ENCODE measurements around the gene TWIST2. TPM values are rescaled to one million over a fixed set of nuclear protein-coding genes. Genes with fewer than 3 reads are reported as not detected.

TWIST2 gene
- total RNA-seq, 1 donor from 2014 or later, result 8.4 TPM

DNA sequence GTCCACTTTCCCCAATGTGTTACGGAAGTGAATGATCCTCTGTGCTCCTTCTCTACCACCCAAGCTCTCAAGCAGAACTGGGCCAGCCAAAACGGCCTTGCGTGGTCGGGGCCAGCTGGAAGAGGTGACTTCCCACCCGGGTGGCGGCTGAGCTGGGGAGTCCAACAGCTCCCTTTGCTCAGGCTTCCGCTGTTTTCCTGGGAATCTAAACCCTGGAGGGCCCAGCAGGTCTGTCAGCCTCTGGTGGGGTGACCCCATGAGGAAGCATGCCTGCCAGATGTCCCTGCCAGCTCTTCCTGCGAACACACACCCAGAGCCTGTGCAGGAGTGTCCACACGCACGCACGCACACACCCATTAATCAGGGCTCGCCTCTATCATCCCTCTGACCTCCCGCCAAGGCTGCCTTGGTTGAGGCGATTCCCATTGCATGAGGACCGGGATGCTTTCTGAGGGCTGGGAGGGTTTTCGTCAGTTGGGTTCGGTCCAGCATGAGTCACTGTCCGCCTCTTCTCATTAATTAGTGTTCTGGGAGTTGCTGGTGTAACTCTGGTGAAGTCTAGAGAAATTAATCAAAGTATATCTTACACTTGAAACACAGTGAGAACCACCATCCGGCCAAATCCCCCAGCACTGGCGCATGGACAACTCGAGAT is 90.6 kb downstream of the TWIST2 start:
- Histone ChIP-seq H3K4me1 (no peaks in the 10 kb centered on the region), H3K4me3 (no peak overlapping the region), H3K36me3 (no peaks in the 10 kb centered on the region), H3K27me3 (ENCODE audit: low read depth) (no peaks in the 10 kb centered on the region), H3K9me3 (peaks cover 7% of the 10 kb centered on the region), H3K27ac (no peak overlapping the region)
- ATAC-seq (peak; percentile 66 to 74), DNase-seq (no peak)
- intact Hi-C loops (cut with DNase I), result no loop called here
- TF ChIP-seq, protein P1, sequence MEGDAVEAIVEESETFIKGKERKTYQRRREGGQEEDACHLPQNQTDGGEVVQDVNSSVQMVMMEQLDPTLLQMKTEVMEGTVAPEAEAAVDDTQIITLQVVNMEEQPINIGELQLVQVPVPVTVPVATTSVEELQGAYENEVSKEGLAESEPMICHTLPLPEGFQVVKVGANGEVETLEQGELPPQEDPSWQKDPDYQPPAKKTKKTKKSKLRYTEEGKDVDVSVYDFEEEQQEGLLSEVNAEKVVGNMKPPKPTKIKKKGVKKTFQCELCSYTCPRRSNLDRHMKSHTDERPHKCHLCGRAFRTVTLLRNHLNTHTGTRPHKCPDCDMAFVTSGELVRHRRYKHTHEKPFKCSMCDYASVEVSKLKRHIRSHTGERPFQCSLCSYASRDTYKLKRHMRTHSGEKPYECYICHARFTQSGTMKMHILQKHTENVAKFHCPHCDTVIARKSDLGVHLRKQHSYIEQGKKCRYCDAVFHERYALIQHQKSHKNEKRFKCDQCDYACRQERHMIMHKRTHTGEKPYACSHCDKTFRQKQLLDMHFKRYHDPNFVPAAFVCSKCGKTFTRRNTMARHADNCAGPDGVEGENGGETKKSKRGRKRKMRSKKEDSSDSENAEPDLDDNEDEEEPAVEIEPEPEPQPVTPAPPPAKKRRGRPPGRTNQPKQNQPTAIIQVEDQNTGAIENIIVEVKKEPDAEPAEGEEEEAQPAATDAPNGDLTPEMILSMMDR (IDR thresholded peaks at IDR 0.05), result no peak

DNA sequence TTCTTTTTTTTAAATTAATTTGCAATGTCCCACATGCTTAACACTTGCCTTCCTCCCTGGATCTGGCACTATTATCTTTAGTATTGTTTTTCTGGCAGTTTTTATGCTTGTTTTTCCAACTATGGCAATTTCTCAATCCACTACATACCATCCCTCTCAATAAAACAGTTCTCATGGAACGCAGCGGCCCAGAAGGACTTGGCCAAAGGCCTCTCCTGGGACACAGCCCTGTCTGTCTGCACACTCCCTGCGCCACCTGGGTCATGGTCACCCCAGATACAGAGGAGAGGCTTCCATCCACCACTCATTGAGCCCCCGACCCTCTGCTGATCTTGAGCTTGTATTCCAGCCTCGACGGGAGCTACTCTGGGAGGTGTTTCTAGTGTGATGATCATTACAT is 91.2 kb downstream of the TWIST2 start:
- TF ChIP-seq, protein P1 (IDR thresholded peaks at IDR 0.05), result no peak
- H3K27me3 ChIP-seq (ENCODE audit: low read depth), result no peaks in the 10 kb centered on the region
- H3K36me3 ChIP-seq, result no peaks in the 10 kb centered on the region
- intact Hi-C loops (cut with DNase I), result no loop called here
- no peak overlapping the region for H3K27ac ChIP-seq
- H3K4me3 ChIP-seq, result no peak overlapping the region
- no peaks in the 10 kb centered on the region for H3K4me1 ChIP-seq
- peak in 1 of 2 donors; percentile 6 for ATAC-seq
- no peak for DNase-seq
- peaks cover 2% of the 10 kb centered on the region for H3K9me3 ChIP-seq

DNA sequence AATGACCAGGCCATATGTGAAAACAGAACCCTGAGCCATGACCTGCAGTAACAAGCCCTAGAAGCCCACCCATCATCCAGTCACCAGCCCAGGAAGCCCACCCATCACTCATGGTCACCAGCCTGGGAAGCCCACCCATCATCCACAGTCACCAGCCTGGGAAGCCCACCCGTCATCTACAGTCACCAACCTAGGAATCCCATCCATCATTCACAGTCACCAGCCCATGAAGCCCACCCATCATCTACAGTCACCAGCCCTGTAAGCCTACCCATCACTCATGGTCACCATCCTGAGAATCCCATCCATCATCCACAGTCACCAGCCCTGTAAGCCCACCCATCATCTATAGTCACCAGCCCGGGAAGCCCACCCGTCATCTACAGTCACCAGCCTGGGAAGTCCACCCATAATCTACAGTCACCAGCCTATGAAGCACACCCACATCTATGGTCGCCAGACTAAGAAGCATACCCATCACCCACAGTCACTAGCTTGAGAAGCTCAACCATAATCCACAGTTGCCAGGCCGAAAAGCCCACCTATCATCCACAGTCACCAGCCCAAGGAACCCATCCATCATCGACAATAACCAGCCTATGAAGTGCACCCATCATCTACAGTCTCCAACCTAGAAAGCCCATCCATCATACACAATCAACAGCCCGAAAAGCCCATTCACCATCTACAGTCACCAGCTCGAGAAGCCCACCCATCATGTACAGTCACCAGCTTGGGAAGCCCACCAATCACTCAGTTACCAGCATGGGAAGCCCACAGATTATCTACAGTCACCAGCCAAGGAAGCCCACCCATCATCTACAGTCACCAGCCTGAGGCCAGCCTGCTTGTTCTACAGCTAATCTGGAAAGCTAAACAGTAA is 91.9 kb downstream of the TWIST2 start:
- H3K9me3 ChIP-seq, result no peaks in the 10 kb centered on the region
- no peak overlapping the region for H3K4me3 ChIP-seq
- intact Hi-C loops (cut with DNase I), result no loop called here
- DNase-seq (no peak), ATAC-seq (no peak)
- TF ChIP-seq, protein P1 (IDR thresholded peaks at IDR 0.05), result no peak
- H3K4me1 ChIP-seq, result no peaks in the 10 kb centered on the region
- no peaks in the 10 kb centered on the region for H3K27me3 ChIP-seq (ENCODE audit: low read depth)
- no peaks in the 10 kb centered on the region for H3K36me3 ChIP-seq
- H3K27ac ChIP-seq, result no peak overlapping the region

DNA sequence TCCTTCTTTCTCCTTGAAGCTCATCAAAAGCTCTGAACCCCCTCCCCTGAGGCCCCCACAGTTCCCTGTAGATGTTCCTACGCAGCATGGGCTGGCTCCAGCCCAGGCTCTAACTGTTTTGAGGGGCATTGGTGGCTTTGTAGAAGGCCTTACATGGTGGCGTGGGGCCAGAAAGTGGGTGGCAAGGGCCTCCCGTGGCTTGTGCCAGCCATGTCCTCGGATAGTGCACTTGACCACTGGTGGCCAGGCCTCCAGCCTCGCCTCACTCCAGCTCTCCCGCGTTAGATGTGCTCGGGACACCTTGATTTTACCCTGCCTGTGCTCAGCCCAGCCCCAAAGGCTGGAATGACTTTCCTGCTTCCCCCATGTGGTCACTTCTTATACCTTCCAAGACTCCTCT is 92.9 kb downstream of the TWIST2 start:
- intact Hi-C loops (cut with DNase I), result no loop called here
- Histone ChIP-seq H3K36me3 (no peaks in the 10 kb centered on the region), H3K27me3 (ENCODE audit: low read depth) (no peaks in the 10 kb centered on the region), H3K9me3 (no peaks in the 10 kb centered on the region), H3K4me1 (no peaks in the 10 kb centered on the region), H3K27ac (no peak overlapping the region), H3K4me3 (no peak overlapping the region)
- ATAC-seq (no peak), DNase-seq (no peak)
- TF ChIP-seq, protein P1 (IDR thresholded peaks at IDR 0.05), result no peak

DNA sequence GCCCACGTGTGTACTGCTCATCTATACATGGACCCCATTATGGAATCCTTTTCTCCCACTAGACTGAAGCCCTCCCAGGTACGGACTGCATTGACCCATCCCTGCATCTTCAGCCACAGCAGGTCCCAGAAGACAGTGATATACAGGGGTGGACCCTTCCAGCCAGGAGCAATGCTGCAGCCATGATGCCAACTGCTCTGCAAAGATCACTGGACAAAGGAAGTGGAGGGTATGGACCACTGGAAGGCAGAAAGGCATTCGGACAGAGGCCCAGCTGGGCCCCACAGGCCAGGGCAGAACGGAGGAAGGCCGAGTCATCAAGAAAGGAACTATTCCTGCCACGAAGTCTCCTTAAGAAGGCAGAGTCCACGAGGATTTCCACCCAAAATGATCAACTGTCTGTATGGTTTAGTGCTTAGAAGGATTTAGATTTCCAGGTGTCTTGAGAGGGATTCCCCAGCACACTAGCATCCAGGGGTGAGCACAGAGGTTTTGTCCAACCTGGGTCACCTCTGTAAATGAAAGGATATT is 93.4 kb downstream of the TWIST2 start:
- Histone ChIP-seq H3K4me3 (no peak overlapping the region), H3K9me3 (no peaks in the 10 kb centered on the region), H3K27ac (no peak overlapping the region), H3K27me3 (ENCODE audit: low read depth) (no peaks in the 10 kb centered on the region), H3K36me3 (no peaks in the 10 kb centered on the region), H3K4me1 (no peaks in the 10 kb centered on the region)
- ATAC-seq, result no peak
- intact Hi-C loops (cut with DNase I), result no loop called here
- TF ChIP-seq, protein P1 (IDR thresholded peaks at IDR 0.05), result no peak
- DNase-seq, result no peak
